ENCODE data around the gene PACSIN2.
"Not testable (repeated sequence)": the region's sequence is repeated elsewhere in the genome, so short reads cannot be mapped to it uniquely, and the experiment has no call there.

Gene PACSIN2, protein sequence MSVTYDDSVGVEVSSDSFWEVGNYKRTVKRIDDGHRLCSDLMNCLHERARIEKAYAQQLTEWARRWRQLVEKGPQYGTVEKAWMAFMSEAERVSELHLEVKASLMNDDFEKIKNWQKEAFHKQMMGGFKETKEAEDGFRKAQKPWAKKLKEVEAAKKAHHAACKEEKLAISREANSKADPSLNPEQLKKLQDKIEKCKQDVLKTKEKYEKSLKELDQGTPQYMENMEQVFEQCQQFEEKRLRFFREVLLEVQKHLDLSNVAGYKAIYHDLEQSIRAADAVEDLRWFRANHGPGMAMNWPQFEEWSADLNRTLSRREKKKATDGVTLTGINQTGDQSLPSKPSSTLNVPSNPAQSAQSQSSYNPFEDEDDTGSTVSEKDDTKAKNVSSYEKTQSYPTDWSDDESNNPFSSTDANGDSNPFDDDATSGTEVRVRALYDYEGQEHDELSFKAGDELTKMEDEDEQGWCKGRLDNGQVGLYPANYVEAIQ

DNA sequence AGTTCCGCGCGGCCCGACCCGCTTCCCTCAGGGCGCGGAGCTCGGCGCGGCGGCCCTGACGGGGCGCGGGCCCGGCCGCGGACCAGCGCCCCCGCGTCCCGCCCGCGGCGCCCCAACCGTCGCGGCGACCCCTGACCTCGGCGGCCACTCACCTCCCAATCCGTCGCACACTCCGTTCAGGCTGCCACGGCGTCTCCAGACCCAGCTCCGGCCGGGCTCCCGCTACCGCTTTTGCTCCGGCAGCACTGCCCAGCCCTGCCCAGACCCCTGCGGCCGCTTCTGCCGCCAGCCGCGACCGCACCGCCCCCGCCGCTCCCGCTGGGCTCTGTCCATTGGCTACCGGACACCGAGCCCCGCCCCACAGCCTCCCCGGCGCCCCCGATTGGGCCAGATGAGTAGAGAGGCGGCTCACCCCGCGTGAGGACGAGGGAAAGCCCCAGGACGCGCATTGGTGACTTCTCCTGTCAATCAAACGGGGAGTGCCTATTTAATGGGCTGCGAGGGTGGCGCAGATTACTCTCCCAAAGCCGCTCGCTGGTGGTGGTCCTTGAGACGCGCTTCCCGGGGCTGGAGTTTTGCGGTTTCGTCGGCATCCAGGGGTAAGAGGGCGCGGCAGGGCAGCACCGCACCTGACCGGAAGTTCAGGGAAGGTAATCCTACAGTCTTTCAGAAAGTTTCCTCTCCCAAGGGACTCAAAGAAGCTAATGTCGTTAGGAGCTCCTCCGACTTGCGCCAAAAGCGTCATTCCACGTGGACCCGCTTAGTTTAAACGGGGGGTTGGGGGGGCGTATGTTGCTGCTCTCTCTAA, at the start of gene PACSIN2:
Gene PACSIN2 (minus strand): TSS at position 281 of the 808 bp plus-strand sequence. CDS start 103,069 bp downstream, outside the sequence.
- DNase-seq: peak; percentile 97

DNA sequence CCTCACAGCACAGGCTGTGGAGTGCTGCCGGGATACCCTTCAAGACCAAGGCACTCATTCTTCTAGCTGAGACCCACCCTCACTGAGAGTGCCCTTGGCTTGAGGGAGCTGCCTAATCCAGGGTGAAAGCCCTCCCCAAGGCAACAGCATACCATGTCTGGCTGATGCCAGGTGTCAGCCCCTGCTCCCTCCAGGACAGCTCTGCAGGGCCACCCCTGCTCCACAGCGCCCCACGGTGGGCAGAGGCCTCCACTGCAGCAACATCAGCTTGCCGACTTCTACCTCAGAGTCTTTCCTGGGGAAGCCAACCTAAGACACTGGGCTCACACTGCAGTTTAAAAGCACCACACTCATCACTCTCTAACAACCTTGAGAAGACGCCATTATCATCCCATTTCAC, 45.2 kb upstream of the PACSIN2 start:
- no peak for DNase-seq

DNA sequence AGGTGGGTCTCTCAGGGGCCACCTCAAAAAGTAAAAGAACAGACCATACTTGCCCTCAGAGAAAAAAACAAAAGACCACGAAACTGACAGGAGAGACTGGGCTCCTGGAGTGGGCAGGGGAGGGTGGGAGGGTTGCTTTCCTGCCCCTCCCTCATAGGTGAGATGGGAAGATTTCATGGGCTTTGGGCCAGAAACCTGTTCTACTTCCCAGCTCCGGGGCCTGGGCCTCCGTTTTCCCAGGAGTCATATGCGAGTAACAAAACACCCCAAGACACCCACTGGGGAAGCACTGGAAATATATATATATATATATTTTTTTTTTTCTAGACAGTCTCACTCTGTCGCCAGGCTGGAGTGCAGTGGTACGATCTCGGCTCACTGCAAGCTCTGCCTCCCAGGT, 42.7 kb upstream of the PACSIN2 start:
- no peak for DNase-seq

DNA sequence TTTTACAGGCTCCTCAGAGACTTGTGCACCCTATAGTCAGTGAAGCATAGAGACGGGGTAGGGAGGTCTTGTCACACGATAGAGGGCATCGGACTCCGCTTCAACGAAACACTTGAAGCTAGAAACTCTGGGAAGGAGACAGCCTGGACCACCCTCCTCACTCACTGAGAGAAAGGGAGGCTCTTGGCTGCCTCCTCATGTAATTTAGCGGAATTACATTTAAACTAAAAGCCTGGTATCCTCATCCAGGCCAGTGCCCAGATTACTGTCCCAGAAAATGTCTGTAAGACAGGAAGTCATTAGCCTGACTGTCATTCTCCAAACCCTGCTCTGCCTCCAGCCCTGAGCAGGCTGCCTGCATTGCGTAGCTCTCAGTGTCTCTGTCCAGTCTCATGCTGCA, 38.2 kb upstream of the PACSIN2 start:
- DNase-seq: no peak

DNA sequence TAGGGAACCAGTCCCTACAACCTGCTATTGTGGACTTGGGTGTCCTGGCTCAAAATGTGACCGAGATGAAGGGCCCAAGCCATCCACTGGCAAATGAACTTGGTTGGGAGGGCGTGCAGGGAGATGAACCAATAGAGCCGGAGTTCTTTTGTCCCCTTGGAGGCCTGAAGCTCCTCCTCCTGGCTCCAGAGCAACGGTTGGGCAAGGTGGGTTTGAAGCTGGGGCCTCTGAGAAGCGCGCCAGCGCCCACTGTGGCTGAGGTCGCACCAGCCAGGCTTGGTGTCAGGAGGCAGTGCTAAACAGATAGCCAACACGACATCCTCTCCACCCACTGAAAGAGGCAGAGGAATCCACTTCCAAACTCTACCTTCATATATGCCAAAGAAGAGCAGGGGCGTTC, 36.0 kb upstream of the PACSIN2 start:
- DNase-seq: no peak

DNA sequence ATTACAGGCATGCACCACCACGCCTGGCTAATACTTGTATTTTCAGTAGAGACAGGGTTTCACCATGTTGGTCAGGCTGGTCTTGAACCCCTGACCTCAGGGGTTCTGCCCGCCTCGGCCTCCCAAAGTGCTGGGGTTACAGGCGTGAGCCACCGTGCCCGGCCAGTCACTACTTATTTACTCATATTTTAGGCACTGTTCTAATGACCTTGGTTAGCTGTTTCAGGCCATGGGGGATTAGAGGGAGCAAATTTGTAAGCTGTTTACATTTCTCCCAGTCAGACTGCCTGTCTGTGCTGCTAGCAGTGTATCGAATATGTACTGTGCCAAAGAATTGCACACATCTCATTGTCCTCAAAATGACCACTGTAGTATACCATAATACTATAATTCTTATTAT, 32.7 kb upstream of the PACSIN2 start:
- no peak for DNase-seq

DNA sequence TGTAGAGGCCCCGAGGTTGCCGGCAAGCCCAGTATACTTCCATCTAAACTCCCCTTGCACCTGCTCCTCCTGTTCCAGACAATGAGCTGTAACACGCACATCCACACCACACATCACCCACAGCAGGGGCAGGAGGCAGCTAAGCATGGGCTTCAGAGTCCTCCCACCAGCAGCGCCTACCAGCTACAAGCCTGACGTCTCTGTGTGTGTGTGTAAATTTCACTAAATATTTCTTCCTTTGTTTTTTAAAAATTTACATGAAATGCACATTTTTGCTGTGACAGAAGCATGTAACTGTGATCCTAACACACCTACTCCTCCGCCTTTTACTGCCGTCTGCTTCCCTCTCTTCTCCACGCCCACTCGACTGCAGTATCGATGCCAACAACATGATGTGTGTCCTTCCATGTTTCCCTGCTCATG, 29.4 kb upstream of the PACSIN2 start:
- DNase-seq: no peak

DNA sequence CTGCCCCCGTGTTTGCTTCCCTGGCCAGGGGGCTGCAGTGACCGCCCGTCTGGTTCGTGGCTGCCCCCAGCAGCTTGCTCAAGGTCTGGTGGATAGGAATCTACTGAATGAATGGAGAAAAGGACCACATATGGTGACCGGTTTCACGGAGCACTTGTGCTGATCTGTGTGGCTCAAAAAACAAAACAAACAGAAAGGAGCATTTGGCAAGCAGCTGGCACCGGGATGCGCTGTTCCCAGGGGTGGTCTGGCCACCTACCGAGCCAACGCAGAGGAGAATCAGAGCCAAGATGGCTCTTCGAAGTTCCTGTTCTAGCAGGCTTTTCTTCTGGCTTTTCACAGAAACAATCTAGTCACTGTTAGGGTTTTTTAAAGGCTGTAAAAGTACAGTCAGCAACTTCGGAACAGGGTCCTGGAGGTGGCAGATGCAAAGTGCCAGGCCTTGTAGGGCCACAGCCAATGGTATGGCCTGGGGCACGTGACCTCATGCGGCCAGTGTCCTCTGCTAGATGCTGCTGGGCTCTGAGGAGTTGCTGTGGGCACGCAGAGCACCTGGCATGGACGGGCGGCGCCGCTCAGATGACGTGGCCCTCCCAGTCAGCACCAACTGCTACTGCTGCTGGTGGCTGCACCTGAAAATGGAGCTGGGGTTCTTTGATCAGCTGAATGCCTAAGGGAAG, 27.3 kb upstream of the PACSIN2 start:
- DNase-seq: peak; percentile 25 to 43

DNA sequence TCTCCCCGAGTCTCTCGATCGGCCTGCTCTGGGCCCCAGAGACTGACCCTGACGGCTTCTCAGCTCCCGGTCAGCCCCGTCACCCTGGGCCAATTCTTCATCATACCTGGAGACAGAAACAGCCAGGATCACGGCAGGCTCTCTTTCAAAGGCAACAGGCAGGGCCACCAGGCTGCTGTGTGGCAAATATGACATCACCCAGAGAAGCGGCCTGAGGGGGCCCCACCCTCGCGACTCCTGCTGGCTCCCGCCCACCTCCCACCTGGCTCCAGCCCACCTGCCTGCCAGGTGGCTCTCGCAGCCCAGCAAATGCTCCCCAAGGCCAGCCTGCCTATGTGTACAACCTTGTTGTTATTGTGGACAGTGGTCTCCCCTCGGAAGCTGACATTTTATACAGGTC, 24.9 kb upstream of the PACSIN2 start:
- DNase-seq: no peak

DNA sequence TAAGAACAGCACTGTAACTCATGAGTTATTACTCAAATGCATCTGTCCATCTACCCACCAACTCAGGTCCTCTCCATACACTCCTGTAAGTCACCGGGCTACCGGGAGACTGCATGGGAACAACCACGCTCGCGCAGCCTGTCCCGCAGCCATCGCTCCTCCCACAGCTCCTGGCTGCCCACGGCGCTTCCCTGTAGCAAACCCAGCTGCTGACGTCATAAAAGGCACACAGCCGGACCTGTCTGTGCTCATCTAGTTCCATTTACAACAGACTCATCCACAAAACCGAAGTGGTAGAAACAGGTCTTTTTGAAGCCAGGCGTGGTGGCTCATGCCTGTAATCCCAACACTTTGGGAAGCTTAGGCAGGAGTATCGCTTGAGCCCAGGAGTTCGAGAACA, 23.4 kb upstream of the PACSIN2 start:
- DNase-seq: no peak

DNA sequence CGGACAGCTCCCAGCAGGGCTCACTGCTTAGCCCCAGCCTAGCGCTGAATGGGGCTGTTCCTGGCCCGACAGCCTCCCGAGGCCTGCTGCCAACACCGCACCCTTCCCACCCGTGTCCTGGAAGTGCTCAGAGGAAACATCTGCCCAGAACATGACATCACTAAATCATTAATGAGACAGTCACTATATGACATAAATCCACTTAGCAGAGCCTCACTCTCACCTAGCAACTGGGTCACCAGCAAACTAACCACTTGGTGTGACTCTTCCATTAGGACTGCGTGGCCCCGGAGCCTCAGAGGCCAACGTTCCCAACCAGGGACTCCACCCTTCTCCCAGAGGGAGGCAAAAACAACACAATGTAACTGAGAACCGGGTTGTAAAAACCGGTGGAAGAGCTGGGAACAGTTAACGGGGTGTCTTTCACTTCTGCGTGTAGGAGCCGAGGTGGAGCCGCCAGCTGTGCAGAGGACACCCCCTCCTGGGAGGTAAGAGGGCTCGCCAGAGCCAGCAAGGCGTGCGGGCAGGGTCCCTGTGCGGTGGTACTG, 21.4 kb upstream of the PACSIN2 start:
- DNase-seq: no peak

DNA sequence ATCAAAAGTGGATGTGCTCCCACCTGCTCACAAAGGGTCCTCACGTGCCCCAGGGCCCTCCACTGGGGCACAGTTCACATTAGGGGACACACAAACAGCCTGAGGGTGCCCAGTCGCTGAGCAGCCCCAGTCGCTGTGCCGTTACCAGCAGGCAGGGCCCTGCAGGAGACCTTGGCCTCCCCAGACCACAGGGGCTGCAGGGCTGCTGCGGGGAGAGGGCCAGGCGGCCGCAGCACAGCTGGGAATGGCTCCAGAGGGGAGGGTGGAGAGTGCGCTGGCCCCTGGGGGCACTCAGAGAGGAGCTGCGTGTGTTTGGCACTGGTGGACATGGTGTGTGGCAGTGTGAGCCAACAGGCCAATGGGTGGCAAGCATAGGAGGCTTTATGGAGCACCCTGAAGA, 20.3 kb upstream of the PACSIN2 start:
- no peak for DNase-seq

DNA sequence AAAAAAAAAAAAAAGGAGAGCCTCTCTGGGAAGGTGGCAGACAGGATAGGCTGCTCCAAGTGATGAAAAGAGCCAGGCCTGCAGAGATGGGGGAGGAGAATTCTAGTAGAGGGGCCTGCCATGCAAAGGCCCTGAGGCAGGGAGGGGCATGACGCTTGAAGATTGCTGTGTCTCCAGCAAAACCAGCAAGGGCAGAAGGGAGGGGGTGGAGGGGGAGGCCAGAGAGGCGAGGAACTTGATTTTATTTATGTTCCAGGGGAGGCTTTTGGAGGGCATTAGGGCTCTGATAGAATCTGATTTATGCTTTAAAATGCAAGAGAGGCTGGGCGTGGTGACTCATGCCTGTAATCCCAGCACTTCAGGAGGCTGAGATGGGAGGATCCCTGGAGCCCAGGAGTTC, 16.7 kb upstream of the PACSIN2 start:
- no peak for DNase-seq

DNA sequence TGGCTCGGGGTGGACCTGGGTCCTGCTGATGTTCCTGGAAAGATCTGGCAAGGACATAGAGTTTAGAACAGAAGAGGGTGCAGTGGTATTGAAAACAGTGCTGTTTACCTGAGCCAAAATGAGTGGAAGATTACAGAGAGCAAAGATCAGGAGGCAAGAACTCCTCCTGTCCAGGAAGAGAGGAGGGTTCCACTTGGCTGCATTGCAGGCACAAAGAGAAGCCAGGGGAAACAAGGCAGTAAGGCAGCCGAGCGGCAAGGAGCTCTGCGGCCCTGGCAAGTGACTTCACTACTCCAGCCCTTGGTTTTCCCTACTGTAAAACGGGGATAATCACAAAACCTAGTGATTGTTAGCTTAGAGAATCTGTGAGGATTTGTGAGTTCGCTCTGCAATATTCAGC, 3.7 kb upstream of the PACSIN2 start:
- DNase-seq: no peak

DNA sequence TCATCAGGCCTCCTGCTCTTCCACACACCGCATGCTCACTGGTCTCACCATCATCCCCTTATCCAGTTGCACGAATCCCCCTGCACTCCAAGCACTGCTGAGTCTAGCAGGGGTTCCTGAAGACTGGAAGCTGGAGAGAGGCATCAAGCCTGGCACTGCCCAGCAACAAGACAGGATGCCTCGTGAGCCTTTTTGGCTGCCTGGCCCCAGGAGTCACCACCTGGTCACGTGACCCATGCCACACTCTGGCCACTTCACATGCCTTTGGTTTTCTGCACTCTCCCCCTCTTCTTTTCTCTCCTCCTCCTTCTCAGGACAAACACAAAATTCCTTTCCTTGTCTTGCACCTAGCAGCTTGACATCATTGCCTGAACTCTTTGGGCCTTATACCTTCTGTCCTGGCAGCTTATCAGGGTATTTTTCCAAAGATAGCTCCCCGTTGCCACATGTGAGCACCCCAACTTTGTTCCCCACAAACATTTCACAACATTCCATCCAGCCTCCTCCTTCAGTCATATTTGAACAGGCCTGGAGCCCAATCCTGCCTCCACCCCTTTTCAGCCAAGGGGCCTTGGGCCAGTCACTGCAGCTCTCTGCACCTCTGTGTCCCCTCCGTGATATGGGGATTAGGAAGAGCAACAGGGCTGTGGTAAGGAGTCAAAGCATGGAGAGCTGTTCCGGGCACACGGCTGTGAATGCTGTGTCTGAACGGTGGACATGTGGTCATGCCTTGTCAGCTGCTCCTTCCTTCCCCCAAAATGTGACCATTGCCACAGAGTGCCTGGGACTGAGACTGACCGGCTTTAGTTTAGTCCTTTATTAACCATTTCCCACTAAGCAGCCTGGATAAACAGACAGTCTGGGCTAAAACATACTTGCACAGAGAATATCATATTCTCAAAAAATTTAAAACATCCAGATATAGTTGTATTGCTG, 2.8 kb upstream of the PACSIN2 start:
- DNase-seq: no peak

DNA sequence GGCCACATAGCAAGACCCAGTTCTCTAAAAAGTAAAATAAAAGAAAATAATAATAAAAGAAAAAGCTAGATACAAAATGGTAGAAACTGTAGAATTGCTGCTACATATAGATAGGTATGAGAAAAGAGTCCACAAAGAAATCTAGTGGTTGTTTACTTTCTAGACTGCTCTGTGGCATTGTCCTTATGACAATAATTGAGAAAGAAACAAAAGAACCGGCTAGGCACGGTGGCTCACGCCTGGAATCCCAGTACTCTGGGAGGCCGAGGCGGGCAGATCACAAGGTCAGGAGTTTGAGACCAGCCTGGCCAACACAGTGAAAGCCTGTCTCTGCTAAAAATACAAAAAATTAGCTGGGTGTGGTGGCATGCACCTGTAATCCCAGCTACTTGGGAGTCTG, 1.2 kb upstream of the PACSIN2 start:
- not testable (repeated sequence) for DNase-seq

DNA sequence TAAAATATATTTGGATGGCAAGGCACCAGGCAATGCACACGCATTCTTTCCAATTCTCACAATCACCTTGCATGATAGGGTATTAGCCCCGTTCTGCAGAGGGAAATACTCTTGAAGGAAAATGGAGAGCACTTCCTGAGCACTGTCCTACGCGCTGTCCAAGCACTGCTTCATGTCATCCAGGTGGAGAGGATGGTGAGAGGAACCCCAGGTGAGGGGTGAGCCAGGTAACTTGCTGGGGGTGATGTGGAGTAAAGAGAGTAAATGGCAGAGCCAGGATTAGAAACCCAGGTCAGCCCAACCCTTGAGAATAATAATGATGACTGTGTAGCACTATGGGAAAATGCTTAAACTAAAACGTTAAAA, 711 bp upstream of the PACSIN2 start:
- no peak for DNase-seq

DNA sequence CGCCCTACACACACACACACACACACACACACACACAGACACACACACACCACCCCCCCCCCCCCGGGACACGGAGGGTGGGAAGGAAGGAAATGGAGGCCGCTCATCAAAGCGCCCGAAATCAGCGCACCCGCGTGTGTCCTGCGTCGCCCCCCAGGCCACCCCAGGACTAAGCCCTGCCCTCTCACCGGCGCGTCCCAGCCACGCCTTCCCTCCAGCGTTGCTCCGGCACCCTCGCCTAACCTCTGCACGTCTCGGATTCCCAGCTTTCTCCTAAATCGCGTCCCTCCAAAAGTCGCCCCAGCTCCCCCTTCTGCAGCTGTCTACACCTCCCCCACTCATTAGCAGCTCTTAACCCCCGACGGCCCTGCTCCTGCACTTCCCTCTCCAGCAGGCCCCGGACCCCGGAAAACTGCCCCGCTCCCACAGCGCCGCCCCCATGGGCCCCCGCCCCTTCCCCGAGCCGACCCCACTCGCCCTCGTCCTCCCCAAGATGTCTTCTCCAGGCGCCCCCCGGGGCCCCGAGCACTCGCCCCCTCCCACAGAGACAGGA, 557 bp downstream of the PACSIN2 start:
- DNase-seq: no peak

DNA sequence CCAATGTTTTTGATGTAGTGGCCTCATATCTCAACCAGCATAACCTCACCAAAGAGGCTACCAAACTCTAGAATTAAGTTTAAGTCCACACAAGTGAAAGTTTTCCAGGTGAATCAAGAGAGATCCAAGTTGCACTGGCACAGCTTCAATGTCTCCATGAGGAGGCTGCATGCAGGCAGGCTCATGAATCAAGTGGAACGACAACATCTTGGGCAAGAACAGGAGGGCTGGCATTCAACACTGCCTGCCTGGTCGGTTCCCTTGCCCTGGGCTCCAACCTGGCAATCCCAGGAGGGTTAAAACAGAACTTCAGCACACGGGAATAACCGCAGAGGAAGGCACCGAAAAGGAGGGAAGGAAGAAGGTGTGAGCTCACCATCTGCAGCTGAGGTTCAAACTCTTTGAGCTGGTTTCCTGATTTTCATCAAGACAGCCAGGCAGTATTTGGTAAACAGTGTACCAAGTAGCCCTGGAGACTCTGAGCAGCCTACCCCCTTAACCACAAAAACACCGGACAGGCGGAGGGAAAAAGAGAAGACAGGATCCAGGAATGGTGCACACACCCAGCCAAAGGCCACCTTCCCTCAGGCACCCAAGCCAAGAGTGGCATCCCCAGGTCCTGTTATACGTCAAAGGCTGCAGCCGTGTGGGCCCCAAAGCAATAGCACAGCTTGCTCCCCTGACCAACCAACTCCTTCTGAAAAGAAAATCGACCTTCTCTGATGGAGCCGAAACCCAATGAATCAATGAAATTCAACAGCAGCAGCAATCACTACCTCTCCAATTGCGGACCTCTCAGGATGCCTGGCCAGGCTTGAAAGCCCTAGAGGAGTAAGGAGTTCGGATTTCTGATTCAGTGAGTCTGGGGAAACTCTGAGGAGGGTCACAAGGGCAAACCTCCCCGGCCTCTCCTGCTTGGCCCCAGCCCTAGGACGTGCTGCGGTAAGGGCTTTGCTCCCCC, 1.3 kb downstream of the PACSIN2 start:
- DNase-seq: no peak

DNA sequence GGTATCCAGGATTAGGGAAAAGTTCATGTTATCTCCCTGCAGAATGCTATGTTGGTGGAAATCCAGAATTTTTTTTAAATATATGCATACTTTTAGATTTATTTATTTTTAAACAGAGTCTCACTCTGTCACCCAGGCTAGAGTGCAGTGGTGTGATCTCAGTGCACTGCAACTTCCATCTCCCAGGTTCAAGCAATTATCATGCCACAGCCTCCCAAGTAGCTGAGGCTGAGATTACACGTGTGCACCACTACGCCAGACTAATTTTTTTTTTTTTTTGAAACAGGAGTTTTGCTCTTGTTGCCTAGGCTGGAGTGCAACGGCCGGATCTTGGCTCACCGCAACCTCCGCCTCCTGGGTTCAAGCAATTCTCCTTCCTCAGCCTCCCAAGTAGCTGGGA, 2.6 kb downstream of the PACSIN2 start:
- DNase-seq: no peak

DNA sequence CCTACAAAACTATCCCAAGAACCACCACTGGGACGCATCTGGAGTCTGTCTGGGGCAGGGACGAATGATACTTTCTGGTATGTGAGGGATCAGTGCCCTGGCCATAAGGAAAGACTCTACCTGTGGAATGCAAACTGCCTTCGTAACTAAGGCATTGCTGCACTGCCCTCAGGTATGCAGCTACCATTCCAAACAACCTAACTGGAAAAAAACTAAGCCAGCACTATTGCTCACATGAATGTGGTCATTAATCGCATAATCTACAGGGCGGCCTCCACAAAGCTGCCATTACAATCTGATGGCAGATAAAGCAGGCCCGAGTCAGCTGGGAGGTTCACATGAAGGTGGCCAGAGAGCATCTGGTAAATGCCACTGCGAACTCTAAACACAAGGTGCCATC, 3.9 kb downstream of the PACSIN2 start:
- no peak for DNase-seq
